ENCODE measurements around the gene MBOAT2. TPM values are rescaled to one million over a fixed set of nuclear protein-coding genes. Genes with fewer than 3 reads are reported as not detected.
"Not testable (repeated sequence)": the region's sequence is repeated elsewhere in the genome, so short reads cannot be mapped to it uniquely, and the experiment has no call there.

Gene MBOAT2
- total RNA-seq, 1 experiment from 2014 or later, result 16.7 TPM

DNA sequence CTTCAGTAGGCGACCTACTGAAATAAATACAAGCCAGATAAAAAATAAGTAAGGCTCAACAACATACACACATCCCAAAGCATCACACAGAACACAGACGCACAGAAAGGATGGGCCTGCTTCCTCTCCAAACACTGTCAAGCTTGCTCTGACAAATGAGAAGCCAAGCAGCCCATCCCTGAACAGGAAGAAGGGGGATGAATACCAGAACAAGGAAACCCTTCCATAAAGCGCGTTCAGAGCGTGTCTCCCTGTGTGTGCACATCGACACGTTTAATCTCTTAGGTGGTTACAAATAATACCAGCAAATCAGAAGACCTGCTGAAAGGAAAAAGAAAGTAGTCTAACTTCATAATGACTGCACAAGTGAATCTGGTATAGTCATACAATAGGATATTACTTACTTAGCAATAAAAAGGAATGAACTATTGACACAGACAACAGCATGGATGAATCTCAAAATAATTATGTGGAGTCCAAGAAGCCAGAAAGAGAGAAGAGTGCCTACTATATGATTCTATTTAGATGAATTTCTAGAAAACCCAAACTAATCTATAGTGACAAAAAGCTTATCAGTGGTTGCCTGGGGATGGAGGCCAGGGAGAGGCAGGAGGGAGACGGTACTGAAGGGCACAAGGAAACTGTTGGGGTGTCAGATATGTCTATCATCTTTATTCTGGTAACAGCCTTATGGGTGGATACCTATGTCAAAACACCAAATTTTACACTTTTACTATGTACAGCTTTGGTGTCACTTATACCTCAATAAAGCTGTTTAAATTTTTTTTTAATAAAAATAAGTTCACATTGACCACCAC lies 26.8 kb downstream of the MBOAT2 start:
- in situ Hi-C loops (cut with HindIII; ENCODE audit: low pct_unique_long_range_greater_than_20kb, low sequenced_read_pairs), result no loop called here
- DNase-seq (ENCODE audit: low read depth), result no peak

- in situ Hi-C loops (cut with HindIII; ENCODE audit: low pct_unique_long_range_greater_than_20kb, low sequenced_read_pairs), result no loop called here
- no peak for DNase-seq (ENCODE audit: low read depth)
Observed at GRCh38 chr2:8974016-8974415, 29.5 kb downstream of the MBOAT2 start.

- DNase-seq (ENCODE audit: low read depth); in situ Hi-C loops (cut with HindIII; ENCODE audit: low pct_unique_long_range_greater_than_20kb, low sequenced_read_pairs): not testable (repeated sequence)
Observed at GRCh38 chr2:8973017-8973416, 30.5 kb downstream of the MBOAT2 start.

- not testable (repeated sequence) for DNase-seq (ENCODE audit: low read depth)
Observed at GRCh38 chr2:8972535-8972934, 30.9 kb downstream of the MBOAT2 start.

GRCh38 chr2:8969348-8969747 lies 34.1 kb downstream of the MBOAT2 start:
- in situ Hi-C loops (cut with HindIII; ENCODE audit: low pct_unique_long_range_greater_than_20kb, low sequenced_read_pairs), result not testable (repeated sequence)

More at GRCh38 chr2:8972535-8972934, 30.9 kb downstream of the MBOAT2 start:
- in situ Hi-C loops (cut with HindIII; ENCODE audit: low pct_unique_long_range_greater_than_20kb, low sequenced_read_pairs), result not testable (repeated sequence)

DNA sequence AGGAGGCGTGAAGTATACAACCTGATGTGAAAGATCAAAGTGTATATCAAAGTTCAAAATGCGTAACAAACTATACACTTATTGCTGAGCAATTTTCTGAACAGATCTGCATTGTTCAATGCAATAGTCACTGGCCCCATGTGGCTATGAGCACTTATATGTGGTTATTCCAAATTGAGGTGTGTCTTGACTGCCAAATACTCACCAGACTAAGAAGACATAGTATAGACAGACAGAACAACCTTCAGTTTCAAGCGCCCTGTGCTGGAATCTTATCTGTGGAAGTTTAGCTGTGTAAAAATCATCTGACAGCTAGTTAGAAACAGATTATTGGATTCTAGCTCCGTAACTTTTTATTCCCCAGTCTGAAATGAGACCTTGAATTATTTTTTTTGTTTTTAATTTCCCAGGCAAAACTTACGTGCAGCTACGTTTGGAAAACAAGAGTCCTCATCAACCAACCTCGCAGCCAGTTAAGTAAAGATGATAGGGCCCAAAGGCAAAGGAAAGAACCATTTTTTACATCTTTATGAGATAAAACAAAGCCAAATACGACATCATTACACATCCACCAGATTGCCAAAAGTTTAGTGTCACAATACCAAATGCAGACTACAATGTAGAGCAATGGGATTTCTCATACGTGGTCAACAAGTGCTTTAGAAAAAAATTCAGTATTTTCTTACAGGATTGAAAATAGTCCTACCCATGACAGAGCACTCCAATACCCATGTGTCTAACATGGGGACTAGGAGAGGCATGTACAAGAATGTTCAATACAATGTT lies 37.2 kb downstream of the MBOAT2 start:
- DNase-seq (ENCODE audit: low read depth), result no peak
- in situ Hi-C loops (cut with HindIII; ENCODE audit: low pct_unique_long_range_greater_than_20kb, low sequenced_read_pairs), result no loop called here

More at GRCh38 chr2:8969348-8969747, 34.1 kb downstream of the MBOAT2 start:
- DNase-seq (ENCODE audit: low read depth), result not testable (repeated sequence)

DNA sequence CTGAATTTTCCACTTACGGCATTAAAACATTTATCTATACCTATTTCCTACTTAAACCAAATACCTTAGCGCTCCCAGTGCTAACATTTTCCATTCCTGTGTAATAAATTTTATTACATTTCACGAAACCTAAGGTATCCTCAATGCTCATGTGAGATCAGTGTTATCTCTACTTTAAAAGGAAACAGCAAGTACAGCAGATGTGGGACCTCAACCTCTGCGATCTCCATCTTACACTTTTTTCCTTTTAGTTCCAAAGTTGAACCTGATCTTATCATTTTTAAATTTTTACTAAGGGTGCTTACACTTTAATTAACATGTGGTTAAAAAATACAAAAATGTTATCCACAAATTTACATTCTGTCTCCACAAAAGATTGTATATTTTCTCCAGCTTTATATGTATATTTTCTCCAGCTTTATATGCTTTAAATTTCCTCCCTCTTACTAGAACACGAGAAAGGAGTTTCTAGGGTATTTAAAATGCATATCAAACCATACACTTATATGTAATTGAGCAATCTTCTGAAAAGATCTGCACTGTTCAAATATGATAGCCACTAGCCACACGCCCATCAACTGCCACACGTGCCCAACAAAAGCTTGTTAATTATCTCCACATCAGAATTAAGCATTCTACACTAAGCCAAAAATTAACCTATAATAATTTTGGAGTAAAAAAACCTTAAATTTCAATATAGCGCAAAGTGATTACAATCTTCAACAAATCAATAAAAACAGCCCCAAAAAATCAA lies 38.1 kb downstream of the MBOAT2 start:
- in situ Hi-C loops (cut with HindIII; ENCODE audit: low pct_unique_long_range_greater_than_20kb, low sequenced_read_pairs), result no loop called here

GRCh38 chr2:8962890-8963289 lies 40.6 kb downstream of the MBOAT2 start:
- DNase-seq (ENCODE audit: low read depth), result no peak
- in situ Hi-C loops (cut with HindIII; ENCODE audit: low pct_unique_long_range_greater_than_20kb, low sequenced_read_pairs), result no loop called here

More for the DNA sequence above, 38.1 kb downstream of the MBOAT2 start:
- no peak for DNase-seq (ENCODE audit: low read depth)

- DNase-seq (ENCODE audit: low read depth), result no peak
- in situ Hi-C loops (cut with HindIII; ENCODE audit: low pct_unique_long_range_greater_than_20kb, low sequenced_read_pairs), result no loop called here
Observed at GRCh38 chr2:8957628-8958027, 45.9 kb downstream of the MBOAT2 start.

DNA sequence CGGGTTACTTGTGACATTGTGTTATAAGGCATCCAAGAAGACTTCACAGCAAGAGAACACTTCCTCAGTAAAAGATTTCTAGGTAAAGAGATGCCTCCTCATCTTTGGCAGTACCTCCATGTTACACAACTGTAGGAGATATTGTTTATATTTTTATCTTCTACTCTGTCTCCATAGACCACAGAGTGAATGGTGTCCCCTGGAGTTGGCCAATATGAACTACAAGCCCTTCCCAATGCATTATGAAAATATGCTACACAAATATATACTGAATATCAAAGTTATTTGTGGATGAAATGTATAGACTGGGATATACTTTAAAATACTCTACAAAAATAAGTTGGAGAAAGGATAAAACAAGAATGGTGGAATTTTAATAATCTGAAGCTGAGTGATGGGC lies 46.7 kb downstream of the MBOAT2 start:
- in situ Hi-C loops (cut with HindIII; ENCODE audit: low pct_unique_long_range_greater_than_20kb, low sequenced_read_pairs), result no loop called here
- no peak for DNase-seq (ENCODE audit: low read depth)

- DNase-seq (ENCODE audit: low read depth), result no peak
- in situ Hi-C loops (cut with HindIII; ENCODE audit: low pct_unique_long_range_greater_than_20kb, low sequenced_read_pairs), result no loop called here
Observed at GRCh38 chr2:8954990-8955389, 48.5 kb downstream of the MBOAT2 start.

DNA sequence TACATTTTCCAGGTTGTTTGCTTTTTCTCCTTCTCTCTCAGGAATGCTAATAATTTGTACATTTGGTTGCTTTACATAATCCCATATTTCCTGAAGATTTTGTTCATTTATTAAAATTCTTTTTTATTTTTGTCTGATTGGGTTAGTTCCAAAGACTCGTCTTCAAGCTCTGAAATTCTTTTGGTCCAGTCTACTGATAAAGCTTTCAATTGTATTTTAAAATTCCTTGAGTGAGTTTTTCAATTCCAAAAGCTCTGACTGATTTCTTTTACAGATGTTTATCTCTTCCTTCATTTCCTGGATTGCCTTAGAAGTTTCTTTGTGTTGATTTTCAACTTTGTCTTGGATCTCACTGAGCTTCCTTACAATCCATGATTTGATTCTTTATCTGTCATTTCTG lies 50.0 kb downstream of the MBOAT2 start:
- no peak for DNase-seq (ENCODE audit: low read depth)
- in situ Hi-C loops (cut with HindIII; ENCODE audit: low pct_unique_long_range_greater_than_20kb, low sequenced_read_pairs), result no loop called here

DNA sequence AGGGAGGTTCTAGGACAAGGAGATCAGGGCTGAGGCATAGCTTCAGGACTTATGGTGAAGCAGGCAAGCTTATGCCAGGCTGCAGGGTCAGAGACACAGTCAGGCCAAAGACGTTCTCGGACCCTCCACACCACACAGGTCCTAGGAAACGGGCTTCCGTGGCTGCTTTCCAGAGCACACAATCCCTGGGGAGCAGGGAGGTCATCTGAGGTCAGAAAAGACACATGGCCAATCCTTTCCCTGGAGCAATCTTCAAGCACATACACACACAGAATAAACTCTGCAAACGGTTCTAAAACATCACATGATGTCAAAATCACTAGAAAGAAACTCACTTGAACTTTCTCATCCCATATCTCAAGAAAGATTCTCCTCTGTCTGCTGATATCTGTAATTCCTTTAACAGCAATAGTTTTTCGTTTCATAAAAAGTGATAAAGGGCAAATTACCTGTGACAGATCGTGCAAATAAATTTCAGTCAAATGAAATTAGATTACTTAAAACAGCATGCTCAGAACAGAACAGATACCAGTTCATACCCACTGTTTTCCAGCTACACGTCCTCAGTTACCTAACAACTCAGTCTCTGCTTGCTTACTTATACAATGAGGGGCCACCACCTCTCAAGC lies 63.9 kb downstream of the MBOAT2 start:
- in situ Hi-C loops (cut with HindIII; ENCODE audit: low pct_unique_long_range_greater_than_20kb, low sequenced_read_pairs), result no loop called here
- no peak for DNase-seq (ENCODE audit: low read depth)

DNA sequence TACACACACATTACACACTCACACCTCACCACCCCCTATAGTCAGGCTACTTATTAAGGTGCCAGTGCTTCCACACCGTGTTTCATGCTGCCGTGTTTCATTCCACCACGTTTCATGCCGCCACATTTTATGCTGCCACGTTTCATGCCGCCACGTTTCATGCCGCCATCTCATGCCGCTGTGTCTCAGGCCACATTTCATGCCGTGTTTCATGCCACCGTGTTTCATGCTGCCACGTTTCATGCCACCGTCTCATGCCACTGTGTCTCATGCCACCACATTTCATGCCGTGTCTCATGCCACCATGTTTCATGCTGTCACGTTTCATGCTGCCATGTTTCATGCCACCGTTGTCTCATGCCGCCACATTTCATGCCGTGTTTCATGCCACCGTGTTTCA lies 65.1 kb downstream of the MBOAT2 start:
- no peak for DNase-seq (ENCODE audit: low read depth)
- in situ Hi-C loops (cut with HindIII; ENCODE audit: low pct_unique_long_range_greater_than_20kb, low sequenced_read_pairs), result no loop called here

DNA sequence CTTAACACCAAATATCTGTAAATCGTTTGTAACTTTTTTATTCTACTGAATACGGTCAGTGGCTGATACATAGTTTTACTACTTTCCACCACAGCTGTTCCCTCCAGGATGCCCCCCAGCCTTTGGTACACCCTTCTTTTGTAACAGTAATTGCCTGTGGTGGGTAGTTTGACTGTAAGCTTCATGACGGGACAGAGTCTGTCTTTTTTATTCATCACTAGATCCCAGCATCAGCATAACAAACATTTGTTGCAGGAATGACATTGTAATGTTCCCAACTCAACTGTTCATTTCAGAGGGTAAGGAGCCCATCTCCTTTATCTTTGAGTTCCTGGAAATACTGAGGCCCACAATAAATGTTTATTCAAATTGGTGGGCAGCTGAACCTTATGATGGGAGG lies 67.5 kb downstream of the MBOAT2 start:
- DNase-seq (ENCODE audit: low read depth), result no peak

GRCh38 chr2:8934338-8934737 lies 69.1 kb downstream of the MBOAT2 start:
- in situ Hi-C loops (cut with HindIII; ENCODE audit: low pct_unique_long_range_greater_than_20kb, low sequenced_read_pairs), result no loop called here
- no peak for DNase-seq (ENCODE audit: low read depth)

More for the DNA sequence above, 67.5 kb downstream of the MBOAT2 start:
- in situ Hi-C loops (cut with HindIII; ENCODE audit: low pct_unique_long_range_greater_than_20kb, low sequenced_read_pairs), result no loop called here

DNA sequence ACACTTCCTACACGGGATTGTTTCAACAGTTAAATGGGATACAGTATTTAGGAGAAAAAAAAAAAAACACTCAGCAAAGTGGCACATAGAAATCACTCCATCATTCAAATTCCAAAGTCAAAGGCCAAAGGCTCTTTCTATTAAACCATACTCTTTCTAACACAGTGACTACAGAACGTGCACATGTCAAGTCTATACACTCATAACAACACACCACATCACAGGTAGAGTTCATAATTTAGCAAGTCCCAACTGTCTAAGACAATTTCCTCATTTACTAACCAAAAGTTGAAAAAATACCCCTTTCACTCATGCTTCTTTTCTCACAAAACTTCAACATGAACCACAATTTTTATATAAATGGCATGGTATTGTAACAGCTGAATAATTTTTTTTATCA lies 70.8 kb downstream of the MBOAT2 start:
- in situ Hi-C loops (cut with HindIII; ENCODE audit: low pct_unique_long_range_greater_than_20kb, low sequenced_read_pairs), result no loop called here
- DNase-seq (ENCODE audit: low read depth), result no peak

- not testable (repeated sequence) for DNase-seq (ENCODE audit: low read depth)
Observed at GRCh38 chr2:8930185-8930584, 73.3 kb downstream of the MBOAT2 start.

More at GRCh38 chr2:8930185-8930584, 73.3 kb downstream of the MBOAT2 start:
- in situ Hi-C loops (cut with HindIII; ENCODE audit: low pct_unique_long_range_greater_than_20kb, low sequenced_read_pairs), result not testable (repeated sequence)

Measured in Caki2 (cell line).